NCI-H1694 (cell line): ENCODE data around the gene SPATA2.
A peak's percentile ranks its signal among the peaks of the same experiment; 100 is the strongest.
"Not testable (repeated sequence)": the region's sequence is repeated elsewhere in the genome, so short reads cannot be mapped to it uniquely, and the experiment has no call there.

Source experiments
- DNase-seq: peaks from one replicate; lab custom pipeline; 2025; lab: John Stamatoyannopoulos, UW

The SPATA2 gene, protein sequence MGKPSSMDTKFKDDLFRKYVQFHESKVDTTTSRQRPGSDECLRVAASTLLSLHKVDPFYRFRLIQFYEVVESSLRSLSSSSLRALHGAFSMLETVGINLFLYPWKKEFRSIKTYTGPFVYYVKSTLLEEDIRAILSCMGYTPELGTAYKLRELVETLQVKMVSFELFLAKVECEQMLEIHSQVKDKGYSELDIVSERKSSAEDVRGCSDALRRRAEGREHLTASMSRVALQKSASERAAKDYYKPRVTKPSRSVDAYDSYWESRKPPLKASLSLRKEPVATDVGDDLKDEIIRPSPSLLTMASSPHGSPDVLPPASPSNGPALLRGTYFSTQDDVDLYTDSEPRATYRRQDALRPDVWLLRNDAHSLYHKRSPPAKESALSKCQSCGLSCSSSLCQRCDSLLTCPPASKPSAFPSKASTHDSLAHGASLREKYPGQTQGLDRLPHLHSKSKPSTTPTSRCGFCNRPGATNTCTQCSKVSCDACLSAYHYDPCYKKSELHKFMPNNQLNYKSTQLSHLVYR

DNA sequence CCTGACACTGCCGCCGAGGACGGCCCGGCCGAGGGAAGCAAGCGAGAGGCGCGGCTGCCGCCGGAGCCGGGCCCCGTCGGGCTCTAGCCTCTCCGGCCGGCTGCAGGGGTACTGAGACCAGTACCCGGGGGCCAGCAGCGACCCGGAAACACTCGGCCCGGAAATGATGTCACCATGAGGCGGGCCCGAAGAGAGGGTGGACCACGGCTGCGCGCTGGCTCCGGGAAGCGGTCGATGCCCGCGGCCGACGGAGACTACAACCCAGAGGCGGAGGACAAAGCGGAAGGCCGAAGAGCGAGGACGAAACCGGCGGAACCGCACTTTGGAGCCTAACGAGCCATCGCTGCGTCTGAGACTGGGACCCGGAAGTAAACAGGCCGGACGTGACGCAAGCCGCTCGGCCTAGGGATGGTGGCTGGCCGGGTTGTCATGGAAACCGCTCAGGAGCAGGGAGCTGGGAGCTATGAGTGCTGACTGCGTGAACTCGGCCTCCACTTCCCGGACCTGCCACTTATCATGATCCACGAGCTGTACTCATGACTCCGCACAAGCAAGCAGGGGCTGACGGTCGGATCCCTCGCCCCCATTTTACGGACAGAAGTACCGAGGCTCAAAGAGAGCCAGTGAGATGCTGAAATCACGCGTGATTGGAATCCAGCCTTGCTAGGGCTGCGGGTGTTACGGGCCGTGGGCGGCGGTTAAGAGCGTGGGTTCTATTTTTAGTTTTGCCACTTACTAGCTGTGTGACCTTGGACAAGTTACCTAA lies at the start of gene SPATA2:
Gene SPATA2, minus strand, starts transcription at position 150 of the 766 bp plus-strand sequence. CDS start 7,039 bp downstream, outside the sequence.
- DNase-seq = peak; percentile 78

DNA sequence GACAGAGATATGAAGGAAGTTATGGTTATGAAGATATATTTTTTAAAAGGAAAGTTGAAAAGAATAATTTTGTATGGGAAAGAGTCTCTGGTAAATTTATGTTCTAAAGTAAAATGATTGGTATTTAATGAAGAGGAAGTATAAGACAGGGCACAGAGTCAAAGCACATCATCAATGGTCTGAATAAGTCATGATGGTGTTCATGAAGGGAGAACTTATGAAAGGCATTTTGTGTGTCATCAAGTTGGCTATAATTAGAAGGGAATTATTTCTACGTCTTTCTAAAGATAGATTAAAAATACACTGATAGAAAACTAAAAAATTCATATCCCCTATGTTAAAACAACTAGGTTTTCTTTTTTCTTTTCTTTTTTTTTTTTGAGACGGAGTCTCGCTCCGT lies 46.1 kb upstream of the SPATA2 start:
- no peak for DNase-seq

DNA sequence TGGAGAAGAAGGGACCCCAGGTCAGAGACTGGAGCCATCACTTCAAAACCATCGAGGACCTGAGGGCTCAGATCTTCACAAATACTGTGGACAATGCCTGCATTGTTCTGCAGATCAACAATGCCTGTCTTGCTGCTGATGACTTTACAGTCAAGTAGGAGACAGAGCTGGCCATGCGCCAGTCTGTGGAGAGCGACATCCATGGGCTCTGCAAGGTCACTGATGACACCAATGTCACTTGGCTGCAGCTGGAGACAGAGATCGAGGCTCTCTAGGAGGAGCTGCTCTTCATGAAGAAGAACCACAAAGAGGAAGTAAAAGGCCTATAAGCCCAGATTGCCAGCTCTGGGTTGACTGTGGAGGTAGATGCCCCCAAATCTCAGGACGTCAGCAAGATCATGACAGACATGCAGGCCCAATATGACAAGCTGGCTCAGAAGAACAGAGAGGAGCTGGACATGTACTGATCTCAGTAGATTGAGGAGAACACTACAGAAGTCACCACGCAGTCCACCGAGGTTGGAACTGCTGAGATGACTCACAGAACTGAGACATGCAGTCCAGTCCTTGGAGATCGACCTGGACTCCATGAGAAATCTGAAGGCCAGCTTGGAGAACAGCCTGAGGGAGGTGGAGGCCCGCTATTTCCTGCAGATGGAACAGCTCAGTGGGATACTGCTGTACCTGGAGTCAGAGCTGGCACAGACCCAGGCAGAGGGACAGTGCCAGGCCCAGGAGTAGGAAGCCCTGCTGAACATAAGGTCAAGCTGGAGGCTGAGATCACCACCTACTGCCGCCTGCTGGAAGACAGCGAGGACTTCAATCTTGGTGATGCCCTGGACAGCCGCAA lies 42.0 kb upstream of the SPATA2 start:
- not testable (repeated sequence) for DNase-seq

DNA sequence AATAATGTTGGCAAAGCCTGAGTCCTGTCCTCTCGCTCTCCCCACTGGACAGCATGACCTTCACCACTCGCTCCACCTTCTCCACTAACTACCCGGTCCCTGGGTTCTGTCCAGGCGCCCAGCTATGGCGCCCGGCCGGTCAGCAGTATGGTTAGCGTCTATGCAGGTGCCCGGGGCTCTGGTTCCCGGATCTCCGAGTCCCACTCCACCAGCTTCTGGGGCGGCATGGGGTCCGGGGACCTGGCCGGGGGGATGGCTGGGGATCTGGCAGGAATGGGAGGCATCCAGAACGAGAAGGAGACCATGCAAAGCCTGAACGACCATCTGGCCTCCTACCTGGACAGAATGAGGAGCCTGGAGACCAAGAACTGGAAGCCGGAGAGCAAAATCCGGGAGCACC lies 41.4 kb upstream of the SPATA2 start:
- no peak for DNase-seq

DNA sequence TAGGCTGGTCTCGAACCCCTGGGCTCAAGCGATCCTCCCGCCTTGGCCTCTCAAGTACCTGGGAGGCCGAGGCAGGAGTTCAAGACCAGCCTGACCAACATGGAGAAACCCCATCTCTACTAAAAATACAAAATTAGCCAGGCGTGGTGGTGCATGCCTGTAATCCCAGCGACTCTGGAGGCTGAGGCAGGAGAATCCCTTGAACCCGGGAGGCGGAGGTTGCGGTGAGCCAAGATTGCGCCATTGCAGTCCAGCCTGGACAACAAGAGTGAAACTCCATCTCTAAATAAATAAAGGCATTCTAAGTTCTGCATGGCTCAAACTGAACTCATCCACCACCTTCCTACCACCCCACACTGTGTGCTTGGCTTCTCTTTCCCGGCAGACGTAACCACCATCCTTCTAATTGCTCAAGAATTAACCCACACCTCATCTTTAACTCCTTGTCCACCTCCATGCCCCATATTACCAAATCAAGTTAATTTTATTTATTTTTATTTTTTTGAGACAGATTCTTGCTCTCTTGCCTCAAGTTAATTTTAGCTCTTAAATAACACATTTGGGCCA lies 40.6 kb upstream of the SPATA2 start:
- DNase-seq = not testable (repeated sequence)

DNA sequence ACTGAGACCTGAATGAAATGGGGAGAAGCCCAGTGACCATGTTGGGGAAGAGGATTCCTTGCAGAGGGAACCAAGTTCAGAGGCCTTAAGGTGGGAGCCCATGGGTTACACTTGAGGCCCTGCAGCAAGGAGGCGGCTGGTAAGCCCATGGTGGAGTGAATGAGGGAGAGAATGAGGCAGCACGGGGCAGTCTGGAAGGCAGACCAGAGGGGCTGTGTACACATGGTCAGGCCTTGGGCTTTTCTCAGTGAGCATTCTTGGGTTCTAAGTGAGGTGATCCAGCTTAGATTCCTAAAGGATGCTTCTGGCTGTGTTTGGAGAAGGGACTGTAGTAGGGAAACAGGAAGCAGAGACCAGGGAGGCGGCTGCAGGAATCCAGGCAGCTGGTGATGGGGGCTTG lies 39.8 kb upstream of the SPATA2 start:
- no peak for DNase-seq

DNA sequence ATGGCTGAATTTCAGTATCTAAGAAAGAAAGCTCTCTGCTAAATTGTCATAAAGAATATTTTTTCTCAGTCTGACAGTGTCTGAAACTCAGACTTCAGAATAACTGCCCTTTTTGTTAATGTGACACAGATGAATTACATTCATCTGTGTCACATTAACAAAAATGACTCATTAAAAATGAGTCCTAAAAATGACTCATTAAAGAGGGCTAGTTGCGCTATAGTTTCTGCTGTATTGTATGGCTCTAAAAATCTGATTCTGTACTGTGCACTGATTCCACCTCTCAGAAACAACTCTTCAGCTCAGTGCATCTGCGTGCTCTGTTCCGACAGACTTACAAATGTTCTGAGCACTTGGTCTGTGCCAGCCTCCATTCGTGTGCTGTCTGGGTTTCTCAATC lies 35.8 kb upstream of the SPATA2 start:
- no peak for DNase-seq

DNA sequence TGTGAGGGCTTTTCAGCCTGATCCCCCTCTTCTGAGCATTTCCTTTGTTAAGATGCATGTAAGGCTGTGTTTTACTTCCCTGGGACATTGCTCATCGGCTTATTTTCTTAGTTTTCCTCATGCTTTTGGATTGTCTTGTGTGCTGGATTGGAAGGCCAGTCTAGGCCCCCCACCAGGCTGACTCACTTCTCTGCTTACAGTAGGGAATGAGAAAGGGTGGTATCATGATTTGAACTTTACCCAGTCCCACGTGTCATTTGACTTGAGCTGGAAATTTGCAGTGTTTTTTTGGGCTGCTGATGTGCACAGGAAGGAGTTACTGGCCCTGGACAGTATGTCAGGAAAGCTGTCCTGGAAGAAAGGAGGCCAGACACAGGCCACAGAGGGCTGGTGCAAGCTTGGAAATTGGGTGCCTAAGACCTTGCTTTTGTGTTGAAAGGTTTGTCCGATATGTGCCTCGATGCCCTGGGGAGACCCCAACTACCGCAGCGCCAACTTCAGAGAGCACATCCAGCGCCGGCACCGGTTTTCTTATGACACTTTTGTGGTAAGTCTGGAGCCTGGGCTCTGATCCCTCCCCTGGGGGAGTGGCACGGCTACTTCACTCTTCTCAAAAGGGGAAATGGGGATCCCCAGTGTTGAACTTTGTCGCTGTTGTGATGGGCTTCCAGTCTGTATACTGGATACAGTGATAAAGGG lies 33.6 kb upstream of the SPATA2 start:
- no peak for DNase-seq

DNA sequence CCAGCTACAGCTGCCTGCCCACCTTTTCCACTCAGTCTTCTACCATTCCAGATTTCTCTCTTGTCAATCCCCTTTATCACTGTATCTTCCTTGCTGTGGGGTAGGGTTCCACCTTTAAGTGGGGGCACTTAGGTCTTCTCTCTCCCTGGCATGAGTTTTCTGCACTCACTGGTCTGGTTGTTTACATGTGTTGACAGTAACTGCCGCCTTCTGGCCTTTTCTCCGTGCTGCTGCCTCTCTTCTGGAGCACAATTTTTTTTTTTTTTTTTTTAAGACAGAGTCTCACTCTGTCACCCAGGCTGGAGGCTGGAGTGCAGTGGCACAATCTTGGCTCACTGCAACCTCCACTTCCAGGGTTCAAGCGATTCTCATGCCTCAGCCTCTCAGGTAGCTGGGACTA lies 32.8 kb upstream of the SPATA2 start:
- no peak for DNase-seq

DNA sequence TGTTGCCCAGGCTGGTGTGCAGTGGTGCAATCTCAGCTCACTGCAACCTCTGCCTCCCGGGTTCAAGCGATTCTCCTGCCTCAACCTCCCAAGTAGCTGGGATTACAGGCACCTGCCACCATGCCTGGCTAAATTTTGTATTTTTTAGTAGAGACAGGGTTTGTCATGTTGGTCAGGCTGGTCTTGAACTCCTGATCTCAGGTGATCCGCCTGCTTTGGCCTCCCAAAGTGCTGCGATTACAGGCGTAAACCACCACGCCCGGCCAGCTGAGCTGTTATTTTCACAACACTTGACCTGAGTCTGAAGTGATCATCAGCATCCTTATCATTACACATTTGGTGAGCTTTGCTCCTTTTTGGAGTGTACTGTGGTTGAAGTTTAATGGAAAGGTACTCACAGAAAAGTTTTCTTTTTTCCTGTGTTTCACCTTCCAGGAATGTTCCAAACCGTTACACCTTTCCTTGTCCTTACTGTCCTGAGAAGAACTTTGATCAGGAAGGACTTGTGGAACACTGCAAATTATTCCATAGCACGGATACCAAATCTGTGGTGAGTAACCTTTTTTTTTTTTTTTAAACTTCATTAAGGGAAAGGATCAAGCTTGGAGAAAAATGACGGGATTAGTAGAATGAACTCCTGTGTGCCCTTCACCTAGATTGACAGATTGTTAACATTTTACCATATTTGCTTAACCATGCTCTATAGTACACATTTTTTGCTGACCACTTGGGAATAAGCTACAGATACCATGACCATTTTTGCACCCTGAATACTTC lies 30.6 kb upstream of the SPATA2 start:
- no peak for DNase-seq

DNA sequence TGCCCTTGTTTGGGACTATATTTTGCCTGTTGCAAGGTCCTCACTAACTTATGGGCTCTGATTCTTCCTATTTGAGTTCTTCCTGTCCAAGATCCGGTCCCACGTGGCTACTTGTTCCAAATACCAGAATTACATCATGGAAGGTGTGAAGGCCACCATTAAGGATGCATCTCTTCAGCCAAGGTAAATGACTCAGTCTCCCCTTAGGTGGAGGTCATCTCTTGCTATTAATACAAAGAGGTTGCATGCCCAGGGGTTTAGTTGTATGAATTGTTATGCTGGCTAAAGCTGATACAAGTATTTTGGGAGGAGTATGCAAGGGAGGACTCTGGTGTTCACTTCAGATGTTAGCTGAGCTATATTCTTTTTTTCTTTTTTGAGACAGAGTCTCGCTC lies 30.0 kb upstream of the SPATA2 start:
- no peak for DNase-seq

DNA sequence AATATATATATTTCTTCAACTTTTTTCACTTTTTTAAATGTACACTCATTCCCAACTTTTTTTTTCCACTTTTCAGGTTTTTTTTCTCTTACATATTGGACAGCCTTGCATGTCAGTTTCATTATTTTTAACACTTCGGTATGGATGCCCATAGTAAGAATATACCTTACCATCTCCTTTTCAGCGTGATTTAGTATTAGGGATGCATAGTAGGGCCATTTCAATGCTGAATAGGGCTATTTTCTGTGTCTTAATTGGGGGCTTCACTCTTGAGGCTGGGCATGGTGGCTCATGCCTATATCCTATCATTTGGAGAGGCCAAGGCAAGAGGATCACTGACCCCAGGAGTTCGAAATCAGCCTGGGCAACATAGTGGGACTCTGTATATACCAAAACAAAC lies 27.6 kb upstream of the SPATA2 start:
- DNase-seq = no peak

DNA sequence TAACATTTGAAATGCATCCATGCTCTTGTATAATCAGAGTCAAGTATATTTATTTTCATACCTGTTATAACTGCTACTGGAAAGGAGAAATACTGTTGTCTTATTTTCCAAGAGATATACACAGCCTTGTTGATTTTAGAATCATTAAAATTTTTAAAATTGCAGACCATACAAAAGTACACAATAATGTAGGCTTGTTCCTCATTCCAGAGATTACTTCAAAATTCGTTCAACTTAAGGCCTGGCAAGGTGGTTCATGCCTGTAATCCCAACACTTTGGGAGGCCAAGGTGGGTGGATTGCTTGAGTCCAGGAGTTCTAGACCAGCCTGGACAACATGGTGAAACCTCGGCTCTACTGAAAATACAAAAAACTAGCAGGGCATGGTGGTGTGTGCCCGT lies 27.0 kb upstream of the SPATA2 start:
- no peak for DNase-seq

DNA sequence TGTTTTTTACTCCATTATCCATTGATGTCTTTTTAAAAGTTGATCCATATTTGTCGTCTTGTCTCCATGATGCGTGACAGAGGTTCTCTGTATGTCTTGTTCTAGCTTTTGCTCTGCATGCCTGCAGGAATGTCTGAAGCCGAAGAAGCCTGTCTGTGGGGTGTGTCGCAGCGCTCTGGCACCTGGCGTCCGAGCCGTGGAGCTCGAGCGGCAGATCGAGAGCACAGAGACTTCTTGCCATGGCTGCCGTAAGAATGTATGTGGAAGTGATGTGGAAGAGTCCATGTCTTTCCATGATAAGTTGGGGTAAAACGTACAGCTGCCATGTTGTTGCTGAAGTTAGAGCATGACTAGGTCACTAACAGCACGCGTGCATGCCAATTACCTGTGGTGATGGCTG lies 26.1 kb upstream of the SPATA2 start:
- DNase-seq = no peak

DNA sequence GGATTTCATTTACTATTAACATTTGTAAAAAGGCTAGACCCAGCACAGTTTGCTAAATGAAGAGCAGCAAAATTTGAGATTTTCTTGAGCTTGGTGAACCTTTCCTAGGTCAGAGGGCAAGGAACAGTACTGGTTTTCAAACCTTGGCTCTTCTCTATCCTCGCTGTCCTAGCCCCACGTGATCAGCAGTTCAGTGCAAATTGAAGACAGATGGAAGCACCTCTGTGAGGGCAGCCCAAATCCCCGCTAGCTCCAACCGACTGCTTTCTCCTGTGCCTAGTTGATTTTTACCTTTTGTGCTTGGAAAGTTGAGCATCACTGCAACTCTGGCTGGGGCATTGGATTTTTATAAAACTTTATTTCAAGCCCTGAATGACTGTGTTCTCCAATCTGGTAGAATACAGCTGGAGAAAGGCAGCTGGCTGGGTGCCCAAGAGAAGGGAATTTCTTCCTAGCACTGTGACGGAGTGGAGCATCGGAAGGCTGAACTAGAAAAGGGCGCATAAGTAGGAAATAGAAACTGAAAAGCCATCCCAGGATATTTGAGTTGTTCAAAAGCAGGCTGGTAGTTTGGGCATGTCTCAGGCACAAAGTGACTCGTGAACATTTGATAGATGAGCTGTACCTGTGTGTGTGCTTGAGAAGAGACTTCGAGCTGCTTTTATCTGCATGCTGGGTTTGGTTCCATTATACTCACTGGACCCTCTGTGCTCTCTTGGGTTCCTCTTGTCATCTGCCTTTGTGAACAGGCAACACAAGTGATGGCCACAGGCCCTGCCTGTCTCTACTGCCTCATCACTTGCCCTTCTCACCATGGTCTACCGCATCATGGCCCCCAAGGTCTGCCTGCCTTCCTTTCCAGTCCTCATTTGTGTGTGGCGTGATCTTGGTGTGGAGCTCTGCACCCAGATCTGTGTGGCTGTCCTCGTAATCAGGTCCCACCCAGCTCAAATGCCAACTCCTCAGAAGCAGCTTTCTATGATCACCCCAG lies 23.1 kb upstream of the SPATA2 start:
- DNase-seq = no peak

DNA sequence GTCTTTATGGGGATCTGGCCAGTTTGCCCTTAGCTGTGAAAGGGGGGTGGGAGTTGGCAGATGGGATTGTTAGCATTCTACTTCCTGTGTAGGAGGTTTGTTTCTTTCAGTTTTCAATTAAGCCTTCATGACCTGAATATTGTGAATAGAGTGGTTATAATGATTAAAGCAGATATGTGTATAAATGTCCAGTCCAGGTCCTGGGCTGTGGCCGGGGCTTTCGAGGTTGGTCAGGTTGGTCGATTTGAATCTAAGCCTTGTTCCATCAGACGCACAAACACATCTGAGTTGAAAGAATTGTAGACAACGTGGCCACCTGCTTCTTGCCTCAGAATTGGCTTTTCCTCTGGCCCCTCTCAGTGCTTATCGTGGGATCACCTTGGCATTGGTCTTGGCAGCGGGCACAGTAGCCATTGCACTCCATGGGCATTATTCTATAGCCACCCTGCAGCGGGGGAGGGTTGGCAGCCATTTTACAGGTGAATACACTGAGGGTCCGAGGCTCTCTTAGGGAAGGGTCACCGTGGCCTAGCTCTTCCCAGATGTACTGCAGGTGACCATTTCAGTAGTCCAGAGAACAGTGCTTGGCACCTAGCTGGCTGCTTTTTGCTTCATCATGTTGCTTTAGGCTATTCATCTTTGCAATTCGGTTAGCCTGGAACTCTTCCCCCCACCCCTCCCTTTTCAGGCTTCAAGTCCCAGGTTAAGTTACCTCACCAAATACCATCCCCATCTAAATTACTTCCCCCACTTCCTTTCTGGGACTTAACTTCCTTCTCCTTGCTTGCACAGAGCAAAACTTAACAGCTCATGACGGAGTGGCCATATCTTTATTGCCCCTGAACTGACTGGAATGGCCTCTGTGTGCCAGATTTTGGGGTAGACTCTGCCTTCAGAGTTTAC lies 21.9 kb upstream of the SPATA2 start:
- no peak for DNase-seq

DNA sequence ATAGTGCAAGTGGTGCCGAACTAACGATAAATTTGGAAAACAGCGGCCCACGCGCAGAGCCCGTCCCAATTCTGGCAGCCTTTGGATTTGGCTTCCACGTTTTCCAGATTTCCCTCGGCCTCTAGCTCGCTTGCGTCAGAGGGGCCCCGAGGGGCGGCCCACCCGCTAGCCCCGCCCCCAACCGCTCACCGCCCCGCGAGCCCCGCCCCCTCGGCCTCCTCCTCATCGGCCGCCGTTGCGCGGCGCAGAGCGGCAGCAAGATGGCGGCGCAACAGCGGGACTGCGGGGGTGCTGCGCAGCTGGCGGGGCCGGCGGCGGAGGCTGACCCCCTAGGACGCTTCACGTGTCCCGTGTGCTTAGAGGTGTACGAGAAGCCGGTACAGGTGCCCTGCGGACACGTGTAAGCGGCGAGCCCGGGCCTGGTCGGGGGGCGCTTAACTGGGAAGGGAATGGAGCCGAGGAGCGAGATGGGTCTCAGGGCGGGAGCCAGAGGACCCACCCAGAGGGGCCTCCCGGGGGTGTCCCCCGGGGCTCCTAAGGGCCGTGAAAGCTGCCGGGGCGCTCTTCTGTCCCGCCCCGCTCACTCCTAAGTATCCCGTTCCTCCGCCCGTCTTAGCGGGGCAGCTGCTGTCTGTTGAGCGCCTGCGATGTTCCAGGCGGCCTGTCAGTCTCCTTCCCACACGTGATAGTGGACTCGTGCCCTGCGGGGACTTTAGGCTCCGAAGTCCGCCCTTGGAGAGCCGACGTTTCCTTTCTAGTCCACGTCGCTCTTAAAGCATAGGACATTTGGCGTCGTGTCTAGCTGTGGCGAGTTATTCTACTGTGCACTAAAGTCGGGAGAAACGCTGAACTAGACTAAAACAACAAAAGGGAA lies 21.1 kb upstream of the SPATA2 start, which contains the start of gene RNF114:
Gene RNF114, plus strand, starts transcription at position 245 of the 874 bp plus-strand sequence. Its CDS starts 16 bp downstream, at position 261.
- DNase-seq = peak; percentile 65
